ENCODE data around the gene C17orf107.

Gene C17orf107

GRCh38 chr17:4877089-4877488, 22.2 kb upstream of the C17orf107 start:
- no peak for DNase-seq

- no peak for DNase-seq
Measured at GRCh38 chr17:4879601-4880000, 19.7 kb upstream of the C17orf107 start.

GRCh38 chr17:4880857-4881256, 18.5 kb upstream of the C17orf107 start:
- no peak for DNase-seq

- DNase-seq, result peak; percentile 59
Measured at GRCh38 chr17:4881761-4882555, 17.4 kb upstream of the C17orf107 start.

- no peak for DNase-seq
Measured at GRCh38 chr17:4884489-4884888, 14.8 kb upstream of the C17orf107 start.

GRCh38 chr17:4886830-4887229, 12.5 kb upstream of the C17orf107 start:
- DNase-seq, result no peak

- no peak for DNase-seq
Measured at GRCh38 chr17:4887581-4887980, 11.8 kb upstream of the C17orf107 start.

GRCh38 chr17:4891411-4892410, 7.6 kb upstream of the C17orf107 start:
- DNase-seq, result no peak

- no peak for DNase-seq
Measured at GRCh38 chr17:4892499-4893221, 6.7 kb upstream of the C17orf107 start.

- DNase-seq, result no peak
Measured at GRCh38 chr17:4893272-4893671, 6.1 kb upstream of the C17orf107 start.

GRCh38 chr17:4893721-4894560, 5.4 kb upstream of the C17orf107 start:
- no peak for DNase-seq

- no peak for DNase-seq
Measured at GRCh38 chr17:4895121-4895520, 4.2 kb upstream of the C17orf107 start.

GRCh38 chr17:4895657-4896331, 3.5 kb upstream of the C17orf107 start:
- no peak for DNase-seq

GRCh38 chr17:4896332-4897197, 2.8 kb upstream of the C17orf107 start:
- no peak for DNase-seq

- DNase-seq, result no peak
Measured at GRCh38 chr17:4897198-4897687, 2.1 kb upstream of the C17orf107 start.

GRCh38 chr17:4897785-4898184, 1.6 kb upstream of the C17orf107 start:
- no peak for DNase-seq

- no peak for DNase-seq
Measured at GRCh38 chr17:4898351-4898750, 985 bp upstream of the C17orf107 start.

- DNase-seq, result no peak
Measured at GRCh38 chr17:4898927-4899326, 409 bp upstream of the C17orf107 start.

- no peak for DNase-seq
Measured at GRCh38 chr17:4900231-4901107, 1.1 kb downstream of the C17orf107 start.
